Smooth muscle cell of the brain vasculature (primary cell): ENCODE results near the gene ENGASE.

ENCODE experiments used
- DNase-seq: peaks from one replicate; pipeline ENCODE4 v3.0.0-alpha.2; 2012; ENCODE audit warnings: low read depth, low spot score

Gene ENGASE

GRCh38 chr17:79094261-79094660 is 19.6 kb downstream of the ENGASE start:
- DNase-seq = no peak

GRCh38 chr17:79095345-79096055 is 20.9 kb downstream of the ENGASE start:
- no peak for DNase-seq

GRCh38 chr17:79096477-79096876 is 21.9 kb downstream of the ENGASE start:
- no peak for DNase-seq

GRCh38 chr17:79097226-79098055 is 22.8 kb downstream of the ENGASE start:
- no peak for DNase-seq

GRCh38 chr17:79098282-79098867 is 23.8 kb downstream of the ENGASE start:
- DNase-seq = no peak

GRCh38 chr17:79100405-79100804 is 25.8 kb downstream of the ENGASE start:
- no peak for DNase-seq

- DNase-seq = no peak
Observed at GRCh38 chr17:79101111-79101673, 26.6 kb downstream of the ENGASE start.

GRCh38 chr17:79102214-79102613 is 27.6 kb downstream of the ENGASE start:
- no peak for DNase-seq

- no peak for DNase-seq
Observed at GRCh38 chr17:79104898-79105600, 30.4 kb downstream of the ENGASE start.

GRCh38 chr17:79105937-79106336 is 31.3 kb downstream of the ENGASE start:
- DNase-seq = no peak

- no peak for DNase-seq
Observed at GRCh38 chr17:79106958-79107357, 32.3 kb downstream of the ENGASE start.

- DNase-seq = no peak
Observed at GRCh38 chr17:79107499-79108231, 33.0 kb downstream of the ENGASE start.

- DNase-seq = no peak
Observed at GRCh38 chr17:79108232-79108850, 33.7 kb downstream of the ENGASE start.

- no peak for DNase-seq
Observed at GRCh38 chr17:79108870-79109269, 34.2 kb downstream of the ENGASE start.

GRCh38 chr17:79109584-79109983 is 35.0 kb downstream of the ENGASE start:
- DNase-seq = no peak

GRCh38 chr17:79111097-79111496 is 36.5 kb downstream of the ENGASE start:
- DNase-seq = no peak

GRCh38 chr17:79112471-79112870 is 37.8 kb downstream of the ENGASE start:
- DNase-seq = no peak

GRCh38 chr17:79113699-79114457 is 39.3 kb downstream of the ENGASE start:
- DNase-seq = no peak

- DNase-seq = no peak
Observed at GRCh38 chr17:79114458-79115301, 40.1 kb downstream of the ENGASE start.
